Karpas-422 (cell line): ENCODE results near the gene INO80C. TPM values are rescaled to one million over a fixed set of nuclear protein-coding genes. Genes with fewer than 3 reads are reported as not detected.

Source experiments
- DNase-seq: peaks from one replicate; pipeline ENCODE4 v3.0.0-alpha.2; 2015
- H2AFZ ChIP-seq: fragments of 200-600 bp; sonication (generic); 2 replicates; pipeline ENCODE4 v1.6.1; 2014; ENCODE audit warnings: antibody characterized with exemption, low read length, mixed read lengths
- H3K27ac ChIP-seq: fragments of 200-600 bp; sonication (generic); 2 replicates; pipeline ENCODE4 v1.5.1; 2014; ENCODE audit warnings: mild to moderate bottlenecking, low read length, moderate library complexity
- H3K27me3 ChIP-seq: fragments of 200-600 bp; sonication (generic); 2 replicates; pipeline ENCODE4 v1.6.1; 2014; ENCODE audit warnings: low read length, mixed read lengths
- H3K36me3 ChIP-seq: fragments of 200-600 bp; sonication (generic); 2 replicates; pipeline ENCODE4 v1.6.1; 2014; ENCODE audit warnings: low read length, mixed read lengths; ENCODE audit not compliant: insufficient read depth
- H3K4me1 ChIP-seq: fragments of 200-600 bp; sonication (generic); 2 replicates; pipeline ENCODE4 v1.6.1; 2014; ENCODE audit warnings: mild to moderate bottlenecking, low read length, mixed read lengths
- H3K4me2 ChIP-seq: fragments of 200-600 bp; sonication (generic); 2 replicates; pipeline ENCODE4 v1.6.1; 2014; ENCODE audit warnings: low read length, low read depth, mild to moderate bottlenecking; ENCODE audit not compliant: poor library complexity, severe bottlenecking
- H3K4me3 ChIP-seq: fragments of 200-600 bp; sonication (generic); 2 replicates; pipeline ENCODE4 v1.5.1; 2014; ENCODE audit warnings: mild to moderate bottlenecking, antibody characterized with exemption, low read length, mixed read lengths
- H3K79me2 ChIP-seq: fragments of 200-600 bp; sonication (generic); 2 replicates; pipeline ENCODE4 v1.6.1; 2014; ENCODE audit warnings: mild to moderate bottlenecking, low read length, mixed read lengths
- H3K9ac ChIP-seq: fragments of 200-600 bp; sonication (generic); 2 replicates; pipeline ENCODE4 v1.6.0; 2014; ENCODE audit warnings: low read length
- H3K9me2 ChIP-seq: fragments of 200-600 bp; sonication (generic), shearing (Covaris generic); replicated peaks from 2 replicates; pipeline ENCODE4 v1.6.0; 2014; ENCODE audit warnings: mild to moderate bottlenecking, low read length, moderate library complexity; ENCODE audit not compliant: insufficient read depth
- H3K9me3 ChIP-seq: fragments of 300-700, 200-600 bp; sonication (generic); 2 replicates; pipeline ENCODE4 v1.6.1; 2014; ENCODE audit warnings: low read length, mixed read lengths
- H4K20me1 ChIP-seq: fragments of 200-600 bp; sonication (generic); 2 replicates; pipeline ENCODE4 v1.6.1; 2014; ENCODE audit warnings: mild to moderate bottlenecking, antibody characterized with exemption, low read length, low read depth; ENCODE audit not compliant: insufficient read depth
- total RNA-seq: library from RNA; depleted of rRNA; stranded (reverse); fragments of >200 nt; shearing (Covaris generic); gene quantifications from 2 replicates; pipeline ENCODE4 v1.2.3, GENCODE V29; 2014; ENCODE audit warnings: low replicate concordance

The INO80C gene
- total RNA-seq, 1 experiment from 2014 or later: 108 TPM

DNA sequence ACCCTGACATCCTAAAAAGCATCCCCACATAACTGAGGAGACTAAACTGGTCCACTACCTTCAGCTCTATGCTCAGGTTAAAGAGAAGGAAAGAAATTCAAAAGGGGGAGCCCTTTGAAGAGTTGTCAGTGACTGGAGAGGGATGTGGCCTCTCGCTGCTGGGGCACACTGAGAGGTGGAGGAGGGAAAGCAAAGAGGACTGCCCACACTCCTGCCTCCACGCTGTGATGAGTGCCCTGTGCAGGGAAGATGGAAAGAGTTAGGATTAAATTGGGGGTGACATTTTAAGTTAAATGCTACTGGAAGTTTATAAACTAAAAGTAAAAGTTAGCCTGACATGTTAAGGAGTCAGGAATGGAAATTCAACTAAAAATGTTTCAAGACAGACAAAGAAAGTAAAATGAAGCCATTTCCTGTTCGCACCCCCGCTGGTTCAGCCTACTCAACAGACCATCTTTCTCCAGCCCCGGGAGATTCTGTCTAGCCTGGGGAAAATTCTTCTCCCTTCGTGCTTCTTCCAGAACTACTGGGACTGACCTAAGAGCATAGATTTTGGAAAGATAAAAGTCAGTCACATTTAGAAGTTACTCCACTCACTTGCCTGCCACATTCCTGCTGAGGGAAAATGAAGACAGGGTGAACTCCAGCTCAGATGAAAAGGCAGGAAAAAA, 17.8 kb upstream of the INO80C start:
- Histone ChIP-seq H3K27ac (no peak overlapping the region), H3K9ac (no peak overlapping the region), H3K9me2 (no peaks in the 10 kb centered on the region), H3K4me3 (no peak overlapping the region), H2AFZ (peak overlapping the region; percentile 62; the same call in 1 of the 2 replicates), H3K79me2 (no peaks in the 10 kb centered on the region), H3K4me2 (no peak overlapping the region), H3K27me3 (no peaks in the 10 kb centered on the region), H3K4me1 (peaks cover 30% of the 10 kb centered on the region), H4K20me1 (no peaks in the 10 kb centered on the region), H3K36me3 (no peaks in the 10 kb centered on the region), H3K9me3 (no peaks in the 10 kb centered on the region)
- no peak for DNase-seq

GRCh38 chr18:35514752-35515459, 17.1 kb upstream of the INO80C start:
- Histone ChIP-seq H2AFZ (peak overlapping the region; percentile 30; the same call in 1 of the 2 replicates), H3K27me3 (no peaks in the 10 kb centered on the region), H3K9ac (no peak overlapping the region), H3K36me3 (no peaks in the 10 kb centered on the region; the same call in 1 of the 2 replicates), H3K9me2 (no peaks in the 10 kb centered on the region), H3K79me2 (no peaks in the 10 kb centered on the region), H3K4me3 (no peak overlapping the region), H3K27ac (no peak overlapping the region), H3K4me2 (no peak overlapping the region), H3K9me3 (no peaks in the 10 kb centered on the region), H4K20me1 (no peaks in the 10 kb centered on the region), H3K4me1 (peaks cover 30% of the 10 kb centered on the region)
- DNase-seq: no peak

DNA sequence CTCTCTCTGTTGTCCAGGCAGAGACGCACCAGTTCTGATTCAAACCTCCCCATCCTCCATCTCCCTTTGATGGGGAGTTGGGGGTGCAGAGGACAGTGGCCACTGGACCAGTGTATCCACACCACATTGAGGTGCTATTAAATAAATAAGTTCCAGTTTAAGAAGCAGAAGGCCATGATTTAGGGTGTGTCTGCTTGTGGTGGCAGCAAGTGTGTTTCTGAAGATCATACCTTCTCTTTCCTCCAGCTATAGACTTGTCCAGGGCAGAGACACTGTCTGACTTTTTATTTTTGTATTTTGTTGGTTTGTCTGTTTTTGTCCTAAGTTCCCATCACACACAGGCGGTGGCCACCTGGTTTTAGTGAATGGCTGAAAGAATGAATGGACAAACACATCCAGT, 16.5 kb upstream of the INO80C start:
- no peak overlapping the region for H3K4me2 ChIP-seq
- H3K9me2 ChIP-seq: no peaks in the 10 kb centered on the region
- H3K9me3 ChIP-seq: no peaks in the 10 kb centered on the region
- no peaks in the 10 kb centered on the region for H3K27me3 ChIP-seq
- no peak for DNase-seq
- no peak overlapping the region for H2AFZ ChIP-seq
- H3K36me3 ChIP-seq: no peaks in the 10 kb centered on the region; the same call in 1 of the 2 replicates
- peaks cover 30% of the 10 kb centered on the region for H3K4me1 ChIP-seq
- no peak overlapping the region for H3K9ac ChIP-seq
- H3K27ac ChIP-seq: no peak overlapping the region
- H3K79me2 ChIP-seq: no peaks in the 10 kb centered on the region
- no peak overlapping the region for H3K4me3 ChIP-seq
- H4K20me1 ChIP-seq: no peaks in the 10 kb centered on the region

DNA sequence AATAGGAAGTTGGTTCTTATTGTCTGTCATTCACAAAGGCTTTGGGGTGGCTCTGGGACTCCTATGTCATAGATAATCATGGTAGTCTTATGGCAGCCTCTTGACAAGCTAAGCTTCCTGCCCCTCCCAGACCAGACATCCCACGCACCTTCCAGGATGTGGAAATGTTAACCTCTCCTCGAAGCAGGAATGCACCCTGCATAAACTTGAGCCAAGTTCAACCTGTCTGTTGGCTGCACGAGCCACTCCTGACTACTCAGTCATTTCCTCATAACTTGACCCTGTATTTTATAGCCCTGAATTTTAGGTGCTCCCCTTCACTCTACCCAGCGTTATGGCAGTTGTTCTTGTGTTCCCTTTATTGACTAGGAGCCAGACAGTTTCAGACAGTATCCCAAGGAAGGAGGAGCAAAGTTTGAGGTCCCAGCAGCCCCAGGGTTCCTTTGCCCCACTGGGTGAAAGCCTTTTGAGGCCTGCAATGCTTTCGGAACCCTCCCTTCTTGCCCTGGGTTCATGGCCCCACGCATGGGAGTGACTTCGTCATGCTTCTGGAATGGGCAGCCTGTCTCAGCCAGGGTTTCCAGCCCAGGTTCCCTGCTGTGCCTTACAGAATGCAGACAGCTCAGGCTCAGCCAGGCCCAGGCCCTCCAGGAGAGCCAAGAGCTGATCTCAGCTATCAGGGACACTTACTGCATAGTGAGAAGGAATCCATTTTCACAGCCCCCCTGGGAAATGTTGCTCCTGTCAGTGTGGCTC, 15.6 kb upstream of the INO80C start:
- no peak for DNase-seq
- H4K20me1 ChIP-seq: no peaks in the 10 kb centered on the region
- H3K36me3 ChIP-seq: peaks cover 6% of the 10 kb centered on the region; the same call in 1 of the 2 replicates
- H3K79me2 ChIP-seq: no peaks in the 10 kb centered on the region
- no peak overlapping the region for H3K4me2 ChIP-seq
- H3K9me2 ChIP-seq: no peaks in the 10 kb centered on the region
- H3K4me3 ChIP-seq: no peak overlapping the region
- H3K4me1 ChIP-seq: peaks cover 30% of the 10 kb centered on the region
- no peaks in the 10 kb centered on the region for H3K27me3 ChIP-seq
- no peak overlapping the region for H3K9ac ChIP-seq
- no peak overlapping the region for H3K27ac ChIP-seq
- peak overlapping the region; percentile 17; the same call in 1 of the 2 replicates for H2AFZ ChIP-seq
- no peaks in the 10 kb centered on the region for H3K9me3 ChIP-seq

GRCh38 chr18:35512761-35513160, 15.0 kb upstream of the INO80C start:
- Histone ChIP-seq H3K9me3 (no peaks in the 10 kb centered on the region), H3K4me3 (no peak overlapping the region), H3K27me3 (no peaks in the 10 kb centered on the region), H3K9ac (no peak overlapping the region), H4K20me1 (no peaks in the 10 kb centered on the region), H3K9me2 (no peaks in the 10 kb centered on the region), H3K27ac (no peak overlapping the region), H3K4me1 (peaks cover 36% of the 10 kb centered on the region), H2AFZ (no peak overlapping the region), H3K36me3 (peaks cover 6% of the 10 kb centered on the region; the same call in 1 of the 2 replicates), H3K79me2 (no peaks in the 10 kb centered on the region), H3K4me2 (no peak overlapping the region)
- no peak for DNase-seq

- Histone ChIP-seq H3K4me1 (peaks cover 46% of the 10 kb centered on the region), H2AFZ (peak overlapping the region; percentile 47; the same call in 1 of the 2 replicates), H3K36me3 (peaks cover 6% of the 10 kb centered on the region; the same call in 1 of the 2 replicates), H3K9ac (no peak overlapping the region), H3K9me3 (no peaks in the 10 kb centered on the region), H3K79me2 (no peaks in the 10 kb centered on the region), H3K4me2 (peak overlapping the region; percentile 8), H3K4me3 (no peak overlapping the region), H3K27ac (no peak overlapping the region), H4K20me1 (no peaks in the 10 kb centered on the region), H3K27me3 (no peaks in the 10 kb centered on the region), H3K9me2 (no peaks in the 10 kb centered on the region)
- peak; percentile 68 for DNase-seq
Observed at GRCh38 chr18:35511833-35512232, 14.1 kb upstream of the INO80C start.

GRCh38 chr18:35511428-35511827, 13.7 kb upstream of the INO80C start:
- H3K9ac ChIP-seq: no peak overlapping the region
- H3K9me3 ChIP-seq: no peaks in the 10 kb centered on the region
- no peak for DNase-seq
- H3K36me3 ChIP-seq: peaks cover 6% of the 10 kb centered on the region; the same call in 1 of the 2 replicates
- H2AFZ ChIP-seq: peak overlapping the region; percentile 47; the same call in 1 of the 2 replicates
- no peak overlapping the region; the same call in 1 of the 2 replicates for H3K27ac ChIP-seq
- H4K20me1 ChIP-seq: no peaks in the 10 kb centered on the region
- no peaks in the 10 kb centered on the region for H3K79me2 ChIP-seq
- H3K4me2 ChIP-seq: peak overlapping the region; percentile 8
- no peaks in the 10 kb centered on the region for H3K27me3 ChIP-seq
- H3K9me2 ChIP-seq: no peaks in the 10 kb centered on the region
- H3K4me3 ChIP-seq: no peak overlapping the region
- H3K4me1 ChIP-seq: peaks cover 50% of the 10 kb centered on the region
